Motor neuron (in vitro differentiated cells): ENCODE measurements around the gene SHKBP1. TPM values are rescaled to one million over a fixed set of nuclear protein-coding genes. Genes with fewer than 3 reads are reported as not detected.

ENCODE experiments used
- ATAC-seq, 8 experiments: fragments of 200-7000 bp; cut with Tn5 transposase; replicated peaks in 6 of 8; 2 replicates each; pipeline ENCODE4 v1.8.0; 2021; ENCODE audit warnings: mild to moderate bottlenecking in 8 of 8, moderate library complexity in 8 of 8
- H3K27ac ChIP-seq, 2 donors: fragments of 250-450 bp; sonication (Bioruptor Pico); 2 replicates each; pipeline ENCODE4 v1.9.0; 2021; ENCODE audit warnings: antibody characterized with exemption in 2 of 2, mild to moderate bottlenecking in 2 of 2, moderate library complexity in 1 of 2
- H3K4me1 ChIP-seq, 2 donors: fragments of 250-450 bp; sonication (Bioruptor Pico); replicated peaks in 1 of 2; 2 replicates each; pipeline ENCODE4 v1.6.1; 2021; ENCODE audit warnings: antibody characterized with exemption in 2 of 2, mild to moderate bottlenecking in 2 of 2, moderate library complexity in 1 of 2
- H3K4me3 ChIP-seq, 5 donors: fragments of 250-450 bp; sonication (Bioruptor Pico); 2 replicates each; pipeline ENCODE4 v1.9.0; 2021; ENCODE audit warnings: antibody characterized with exemption in 5 of 5, mild to moderate bottlenecking in 5 of 5, moderate library complexity in 4 of 5
- WGBS, 10 experiments: fragments of 450-650 bp; shearing (Covaris generic); methylation state at CpG; one replicate each; pipeline ENCODE4 v1.0.0; 2022; 5-methylcytosine and 5-hydroxymethylcytosine counted together
- in situ Hi-C, 9 experiments: fragments of 400-800 bp; cut with MboI; loops; one replicate each; pipeline ENCODE4 v1.15.0; 2021; ENCODE audit warnings: low sequenced_read_pairs in 9 of 9, low pct_unique_long_range_greater_than_20kb in 2 of 9; ENCODE audit not compliant: unreplicated experiment in 9 of 9
- total RNA-seq, 8 experiments: library from RNA; unstranded; fragments of 300-600 nt; gene quantifications; 2 replicates each; pipeline versions ENCODE4 v1.2.3 to v1.2.4, GENCODE V29; 2022

SHKBP1 gene
- total RNA-seq, 8 experiments from 2014 or later: 10.0 to 37.1 (median 21.2) TPM

- ATAC-seq: peak; percentile 3 to 39 (median 20)
- in situ Hi-C loops: no loop called here
- Histone ChIP-seq H3K27ac (no peak within 1 kb of the TSS), H3K4me1 (peaks cover 14 to 49% of the 10 kb centered on the region in 2 donors), H3K4me3 (peak within 1 kb of the TSS; percentile 29 to 46 (median 31))
- WGBS, 10 experiments: 38% methylated on average over 4 of the region's 82 CpGs; no CpG with 5 or more reads in 9 of the 10 experiments
Observed at GRCh38 chr19:40601134-40601974, 24.7 kb downstream of the SHKBP1 start, which contains the start of gene LTBP4. TSS of gene LTBP4 (plus strand) at chr19:40601369. CDS start at chr19:40601388, 19 bp downstream.

GRCh38 chr19:40603071-40603388 is 26.4 kb downstream of the SHKBP1 start:
- Histone ChIP-seq H3K4me1 (peaks cover 12 to 44% of the 10 kb centered on the region in 2 donors), H3K4me3 (no peak overlapping the region), H3K27ac (no peak overlapping the region)
- in situ Hi-C loops: no loop called here
- WGBS, 10 experiments: 0 to 86% (median 10%) methylated on average over 1 to 2 of the region's 2 CpGs; no CpG with 5 or more reads in 2 of the 10 experiments
- ATAC-seq: no peak

- WGBS, 10 experiments: 0 to 24% (median 4%) methylated on average over 1 to 2 of the region's 43 CpGs; no CpG with 5 or more reads in 4 of the 10 experiments
- ATAC-seq: peak; percentile 78 to 83 (median 80)
- H3K27ac ChIP-seq: no peak overlapping the region
- peaks cover 12 to 44% of the 10 kb centered on the region in 2 donors for H3K4me1 ChIP-seq
- peak overlapping the region; percentile 25 to 37 (median 31) for H3K4me3 ChIP-seq
- in situ Hi-C loops: no loop called here
Observed at GRCh38 chr19:40603389-40604170, 26.9 kb downstream of the SHKBP1 start.

- H3K27ac ChIP-seq: no peak overlapping the region
- WGBS, 10 experiments: 7 to 60% (median 20%) methylated on average over 1 to 3 of the region's 18 CpGs; no CpG with 5 or more reads in 7 of the 10 experiments
- peaks cover 12 to 46% of the 10 kb centered on the region in 2 donors for H3K4me1 ChIP-seq
- in situ Hi-C loops: no loop called here
- peak in 1 of 8 experiments; percentile 3 for ATAC-seq
- peak overlapping the region; percentile 25 to 37 (median 31) for H3K4me3 ChIP-seq
Observed at GRCh38 chr19:40604171-40604646, 27.5 kb downstream of the SHKBP1 start.

GRCh38 chr19:40604647-40605215 is 28.1 kb downstream of the SHKBP1 start:
- H3K4me3 ChIP-seq: no peak overlapping the region
- H3K4me1 ChIP-seq: peaks cover 12 to 48% of the 10 kb centered on the region in 2 donors
- H3K27ac ChIP-seq: no peak overlapping the region
- 10 to 77% (median 33%) methylated on average over 1 to 16 of the region's 29 CpGs; no CpG with 5 or more reads in 5 of the 10 experiments for WGBS, 10 experiments
- ATAC-seq: no peak
- in situ Hi-C loops: no loop called here

GRCh38 chr19:40605216-40605971 is 28.7 kb downstream of the SHKBP1 start:
- no peak overlapping the region for H3K27ac ChIP-seq

GRCh38 chr19:40607311-40608239 is 30.9 kb downstream of the SHKBP1 start:
- Histone ChIP-seq H3K27ac (no peak overlapping the region), H3K4me1 (peaks cover 14 to 41% of the 10 kb centered on the region in 2 donors), H3K4me3 (no peak overlapping the region)
- in situ Hi-C loops: no loop called here
- WGBS, 10 experiments: 0 to 100% (median 70%) methylated on average over 1 to 5 of the region's 31 CpGs; no CpG with 5 or more reads in 4 of the 10 experiments
- no peak for ATAC-seq

More at GRCh38 chr19:40605216-40605971, 28.7 kb downstream of the SHKBP1 start:
- peak overlapping the region; percentile 1 to 23 (median 18) for H3K4me3 ChIP-seq
- in situ Hi-C loops: no loop called here
- peak; percentile 2 to 39 (median 17) for ATAC-seq
- 0 to 13% (median 6%) methylated on average over 2 to 13 of the region's 71 CpGs; no CpG with 5 or more reads in 6 of the 10 experiments for WGBS, 10 experiments
- H3K4me1 ChIP-seq: peaks cover 16 to 48% of the 10 kb centered on the region in 2 donors

GRCh38 chr19:40608240-40608621 is 31.6 kb downstream of the SHKBP1 start:
- WGBS, 10 experiments: 70 to 100% (median 88%) methylated on average over 1 to 4 of the region's 14 CpGs; no CpG with 5 or more reads in 6 of the 10 experiments
- Histone ChIP-seq H3K4me3 (no peak overlapping the region), H3K27ac (no peak overlapping the region), H3K4me1 (peaks cover 12 to 34% of the 10 kb centered on the region in 2 donors)
- no peak for ATAC-seq
- in situ Hi-C loops: no loop called here

GRCh38 chr19:40608957-40609356 is 32.3 kb downstream of the SHKBP1 start:
- WGBS, 10 experiments: 0 to 100% (median 89%) methylated on average over 1 to 4 of the region's 4 CpGs; no CpG with 5 or more reads in 1 of the 10 experiments
- ATAC-seq: no peak
- H3K27ac ChIP-seq: no peak overlapping the region
- H3K4me1 ChIP-seq: peaks cover 8 to 35% of the 10 kb centered on the region in 2 donors
- in situ Hi-C loops: no loop called here
- no peak overlapping the region for H3K4me3 ChIP-seq

GRCh38 chr19:40609561-40610395 is 33.1 kb downstream of the SHKBP1 start:
- peak overlapping the region in 1 of 5 donors; percentile 17 for H3K4me3 ChIP-seq
- peak; percentile 15 to 57 (median 26) for ATAC-seq
- no peak overlapping the region for H3K27ac ChIP-seq
- 20% methylated on average over 1 to 3 of the region's 50 CpGs; no CpG with 5 or more reads in 8 of the 10 experiments for WGBS, 10 experiments
- H3K4me1 ChIP-seq: peaks cover 8 to 31% of the 10 kb centered on the region in 2 donors
- in situ Hi-C loops: no loop called here
